ENCODE results near the gene MBTD1.
"Not testable (repeated sequence)": the region's sequence is repeated elsewhere in the genome, so short reads cannot be mapped to it uniquely, and the experiment has no call there.

MBTD1 gene

GRCh38 chr17:51240275-51240674 lies 19.6 kb downstream of the MBTD1 start:
- no peak for TF ChIP-seq JUND (IDR thresholded peaks at IDR 0.05; ENCODE audit: low read depth)
- no peak for DNase-seq (ENCODE audit: low read depth in 1 of 2, low spot score in 1 of 2)
- in situ Hi-C loops (cut with HindIII; ENCODE audit: low pct_unique_long_range_greater_than_20kb, low sequenced_read_pairs): no loop called here

GRCh38 chr17:51238255-51238887 lies 21.5 kb downstream of the MBTD1 start:
- DNase-seq (ENCODE audit: low read depth in 1 of 2, low spot score in 1 of 2): no peak
- TF ChIP-seq JUND (IDR thresholded peaks at IDR 0.05; ENCODE audit: low read depth): no peak
- in situ Hi-C loops (cut with HindIII; ENCODE audit: low pct_unique_long_range_greater_than_20kb, low sequenced_read_pairs): no loop called here

GRCh38 chr17:51234162-51234561 lies 25.7 kb downstream of the MBTD1 start:
- in situ Hi-C loops (cut with HindIII; ENCODE audit: low pct_unique_long_range_greater_than_20kb, low sequenced_read_pairs): no loop called here
- no peak for TF ChIP-seq JUND (IDR thresholded peaks at IDR 0.05; ENCODE audit: low read depth)
- DNase-seq (ENCODE audit: low read depth in 1 of 2, low spot score in 1 of 2): no peak

- DNase-seq (ENCODE audit: low read depth in 1 of 2, low spot score in 1 of 2): no peak
- in situ Hi-C loops (cut with HindIII; ENCODE audit: low pct_unique_long_range_greater_than_20kb, low sequenced_read_pairs): no loop called here
- TF ChIP-seq JUND (IDR thresholded peaks at IDR 0.05; ENCODE audit: low read depth): no peak
These were observed 27.9 kb downstream of the MBTD1 start for GRCh38 chr17:51231999-51232398.

GRCh38 chr17:51230306-51230705 lies 29.5 kb downstream of the MBTD1 start:
- in situ Hi-C loops (cut with HindIII; ENCODE audit: low pct_unique_long_range_greater_than_20kb, low sequenced_read_pairs): no loop called here
- DNase-seq (ENCODE audit: low read depth in 1 of 2, low spot score in 1 of 2): no peak
- no peak for TF ChIP-seq JUND (IDR thresholded peaks at IDR 0.05; ENCODE audit: low read depth)

GRCh38 chr17:51229889-51230288 lies 30.0 kb downstream of the MBTD1 start:
- no peak for DNase-seq (ENCODE audit: low read depth in 1 of 2, low spot score in 1 of 2)
- in situ Hi-C loops (cut with HindIII; ENCODE audit: low pct_unique_long_range_greater_than_20kb, low sequenced_read_pairs): no loop called here
- no peak for TF ChIP-seq JUND (IDR thresholded peaks at IDR 0.05; ENCODE audit: low read depth)

GRCh38 chr17:51228161-51228560 lies 31.7 kb downstream of the MBTD1 start:
- in situ Hi-C loops (cut with HindIII; ENCODE audit: low pct_unique_long_range_greater_than_20kb, low sequenced_read_pairs): no loop called here
- no peak for DNase-seq (ENCODE audit: low read depth in 1 of 2, low spot score in 1 of 2)
- TF ChIP-seq JUND (IDR thresholded peaks at IDR 0.05; ENCODE audit: low read depth): no peak

GRCh38 chr17:51225523-51225922 lies 34.3 kb downstream of the MBTD1 start:
- DNase-seq (ENCODE audit: low read depth in 1 of 2, low spot score in 1 of 2); in situ Hi-C loops (cut with HindIII; ENCODE audit: low pct_unique_long_range_greater_than_20kb, low sequenced_read_pairs): not testable (repeated sequence)

GRCh38 chr17:51224402-51225262 lies 35.2 kb downstream of the MBTD1 start:
- DNase-seq (ENCODE audit: low read depth in 1 of 2, low spot score in 1 of 2): no peak
- TF ChIP-seq JUND (IDR thresholded peaks at IDR 0.05; ENCODE audit: low read depth): no peak
- in situ Hi-C loops (cut with HindIII; ENCODE audit: low pct_unique_long_range_greater_than_20kb, low sequenced_read_pairs): no loop called here

- in situ Hi-C loops (cut with HindIII; ENCODE audit: low pct_unique_long_range_greater_than_20kb, low sequenced_read_pairs): no loop called here
- DNase-seq (ENCODE audit: low read depth in 1 of 2, low spot score in 1 of 2): no peak
- no peak for TF ChIP-seq JUND (IDR thresholded peaks at IDR 0.05; ENCODE audit: low read depth)
These were observed 38.5 kb downstream of the MBTD1 start for GRCh38 chr17:51221322-51221721.

- in situ Hi-C loops (cut with HindIII; ENCODE audit: low pct_unique_long_range_greater_than_20kb, low sequenced_read_pairs): no loop called here
- DNase-seq (ENCODE audit: low read depth in 1 of 2, low spot score in 1 of 2): peak in 1 of 2 experiments; percentile 13
- TF ChIP-seq JUND (IDR thresholded peaks at IDR 0.05; ENCODE audit: low read depth): no peak
These were observed 41.9 kb downstream of the MBTD1 start for GRCh38 chr17:51217946-51218345.

- in situ Hi-C loops (cut with HindIII; ENCODE audit: low pct_unique_long_range_greater_than_20kb, low sequenced_read_pairs): no loop called here
- no peak for TF ChIP-seq JUND (IDR thresholded peaks at IDR 0.05; ENCODE audit: low read depth)
- no peak for DNase-seq (ENCODE audit: low read depth in 1 of 2, low spot score in 1 of 2)
These were observed 44.9 kb downstream of the MBTD1 start for GRCh38 chr17:51214920-51215319.

GRCh38 chr17:51203838-51204237 lies 56.0 kb downstream of the MBTD1 start:
- TF ChIP-seq JUND (IDR thresholded peaks at IDR 0.05; ENCODE audit: low read depth): no peak
- DNase-seq (ENCODE audit: low read depth in 1 of 2, low spot score in 1 of 2): no peak
- in situ Hi-C loops (cut with HindIII; ENCODE audit: low pct_unique_long_range_greater_than_20kb, low sequenced_read_pairs): no loop called here

Data from T47D (cell line).